Central memory CD8-positive, alpha-beta T cell (primary cell): ENCODE data around the gene TTYH1.

Experiments used
- ATAC-seq: fragments of 150-1000 bp; cut with Tn5 transposase; replicated peaks from 2 replicates; pipeline ENCODE4 v1.10.0; 2022; ENCODE audit warnings: mild to moderate bottlenecking, moderate FRiP score, moderate number of reproducible peaks; ENCODE audit not compliant: poor library complexity, severe bottlenecking; ENCODE audit errors: extremely low read depth
- DNase-seq, 2 donors: peaks; one replicate each; pipeline ENCODE4 v3.0.0; 2021; ENCODE audit warnings: low spot score in 2 of 2
- H3K27ac Mint-ChIP-seq: one replicate; pipeline ENCODE4 v1.8.0; 2022; ENCODE audit warnings: low read depth, mild to moderate bottlenecking, moderate library complexity, mixed read lengths
- H3K27me3 Mint-ChIP-seq: one replicate; pipeline ENCODE4 v1.8.0; 2022; ENCODE audit warnings: mixed read lengths
- H3K36me3 Mint-ChIP-seq: one replicate; pipeline ENCODE4 v1.8.0; 2022; ENCODE audit warnings: mild to moderate bottlenecking, moderate library complexity, mixed read lengths; ENCODE audit not compliant: insufficient read depth
- H3K4me1 Mint-ChIP-seq: one replicate; pipeline ENCODE4 v1.8.0; 2022; ENCODE audit warnings: mixed read lengths
- H3K4me3 Mint-ChIP-seq: one replicate; pipeline ENCODE4 v1.8.0; 2022; ENCODE audit warnings: mild to moderate bottlenecking, moderate library complexity, mixed read lengths
- H3K9me3 Mint-ChIP-seq: one replicate; pipeline ENCODE4 v1.8.0; 2022; ENCODE audit warnings: mixed read lengths

The TTYH1 gene

GRCh38 chr19:54420068-54420382 lies 4.8 kb downstream of the TTYH1 start:
- ATAC-seq = no peak

GRCh38 chr19:54420383-54421168 lies 5.3 kb downstream of the TTYH1 start:
- H3K27ac Mint-ChIP-seq = no peak overlapping the region
- no peak for ATAC-seq
- H3K9me3 Mint-ChIP-seq = no peaks in the 10 kb centered on the region
- peaks cover 1% of the 10 kb centered on the region for H3K36me3 Mint-ChIP-seq
- no peak overlapping the region for H3K4me3 Mint-ChIP-seq
- DNase-seq = no peak
- peaks cover 53% of the 10 kb centered on the region for H3K27me3 Mint-ChIP-seq
- peaks cover 15% of the 10 kb centered on the region for H3K4me1 Mint-ChIP-seq

More at GRCh38 chr19:54420068-54420382, 4.8 kb downstream of the TTYH1 start:
- Mint-ChIP-seq H3K4me3 (no peak overlapping the region), H3K36me3 (peaks cover 1% of the 10 kb centered on the region), H3K9me3 (no peaks in the 10 kb centered on the region), H3K4me1 (peaks cover 15% of the 10 kb centered on the region), H3K27ac (no peak overlapping the region), H3K27me3 (peaks cover 48% of the 10 kb centered on the region)
- DNase-seq = no peak

- H3K27me3 Mint-ChIP-seq = peaks cover 59% of the 10 kb centered on the region
- H3K27ac Mint-ChIP-seq = no peak overlapping the region
- no peaks in the 10 kb centered on the region for H3K9me3 Mint-ChIP-seq
- no peak for ATAC-seq
- H3K4me1 Mint-ChIP-seq = peaks cover 15% of the 10 kb centered on the region
- H3K4me3 Mint-ChIP-seq = no peak overlapping the region
- DNase-seq = no peak
- peaks cover 1% of the 10 kb centered on the region for H3K36me3 Mint-ChIP-seq
Observed at GRCh38 chr19:54421169-54421516, 5.9 kb downstream of the TTYH1 start.

- Mint-ChIP-seq H3K9me3 (no peaks in the 10 kb centered on the region), H3K27me3 (peaks cover 63% of the 10 kb centered on the region), H3K4me1 (peaks cover 15% of the 10 kb centered on the region), H3K4me3 (no peak overlapping the region), H3K36me3 (peaks cover 1% of the 10 kb centered on the region), H3K27ac (no peak overlapping the region)
- ATAC-seq (no peak), DNase-seq (no peak)
Observed at GRCh38 chr19:54421521-54421920, 6.3 kb downstream of the TTYH1 start.

- DNase-seq (no peak), ATAC-seq (no peak)
- Mint-ChIP-seq H3K4me3 (no peak overlapping the region), H3K9me3 (no peaks in the 10 kb centered on the region), H3K27me3 (peaks cover 60% of the 10 kb centered on the region), H3K4me1 (peaks cover 14% of the 10 kb centered on the region), H3K27ac (no peak overlapping the region), H3K36me3 (peaks cover 1% of the 10 kb centered on the region)
Observed at GRCh38 chr19:54422136-54422535, 6.9 kb downstream of the TTYH1 start.

- peaks cover 51% of the 10 kb centered on the region for H3K27me3 Mint-ChIP-seq
- peaks cover 3% of the 10 kb centered on the region for H3K4me1 Mint-ChIP-seq
- no peak overlapping the region for H3K27ac Mint-ChIP-seq
Observed at GRCh38 chr19:54424201-54424600, 8.9 kb downstream of the TTYH1 start.

GRCh38 chr19:54424660-54425381 lies 9.6 kb downstream of the TTYH1 start:
- Mint-ChIP-seq H3K27me3 (peaks cover 57% of the 10 kb centered on the region), H3K27ac (no peak overlapping the region)

More at GRCh38 chr19:54424201-54424600, 8.9 kb downstream of the TTYH1 start:
- Mint-ChIP-seq H3K9me3 (no peaks in the 10 kb centered on the region), H3K4me3 (no peak overlapping the region), H3K36me3 (peaks cover 1% of the 10 kb centered on the region)
- DNase-seq (no peak), ATAC-seq (no peak)

GRCh38 chr19:54425382-54425723 lies 10.1 kb downstream of the TTYH1 start:
- Mint-ChIP-seq H3K27me3 (peaks cover 58% of the 10 kb centered on the region), H3K27ac (no peak overlapping the region), H3K4me3 (no peak overlapping the region), H3K9me3 (no peaks in the 10 kb centered on the region), H3K4me1 (peaks cover 7% of the 10 kb centered on the region), H3K36me3 (peaks cover 1% of the 10 kb centered on the region)
- ATAC-seq (no peak), DNase-seq (no peak)

More at GRCh38 chr19:54424660-54425381, 9.6 kb downstream of the TTYH1 start:
- peaks cover 7% of the 10 kb centered on the region for H3K4me1 Mint-ChIP-seq
- no peak overlapping the region for H3K4me3 Mint-ChIP-seq
- ATAC-seq (no peak), DNase-seq (no peak)
- peaks cover 1% of the 10 kb centered on the region for H3K36me3 Mint-ChIP-seq
- H3K9me3 Mint-ChIP-seq = no peaks in the 10 kb centered on the region

GRCh38 chr19:54426291-54426931 lies 11.1 kb downstream of the TTYH1 start:
- Mint-ChIP-seq H3K4me3 (no peak overlapping the region), H3K36me3 (peaks cover 1% of the 10 kb centered on the region), H3K4me1 (peaks cover 12% of the 10 kb centered on the region), H3K9me3 (no peaks in the 10 kb centered on the region), H3K27ac (no peak overlapping the region), H3K27me3 (peaks cover 63% of the 10 kb centered on the region)
- no peak for DNase-seq
- ATAC-seq = no peak

GRCh38 chr19:54427586-54427985 lies 12.3 kb downstream of the TTYH1 start:
- DNase-seq (no peak), ATAC-seq (no peak)
- Mint-ChIP-seq H3K4me1 (peaks cover 13% of the 10 kb centered on the region), H3K27me3 (peaks cover 63% of the 10 kb centered on the region), H3K9me3 (no peaks in the 10 kb centered on the region), H3K27ac (no peak overlapping the region), H3K4me3 (no peak overlapping the region), H3K36me3 (peaks cover under 1% of the 10 kb centered on the region)

GRCh38 chr19:54428323-54429175 lies 13.3 kb downstream of the TTYH1 start:
- peaks cover 13% of the 10 kb centered on the region for H3K4me1 Mint-ChIP-seq
- no peaks in the 10 kb centered on the region for H3K9me3 Mint-ChIP-seq
- no peaks in the 10 kb centered on the region for H3K36me3 Mint-ChIP-seq

GRCh38 chr19:54429176-54429495 lies 13.9 kb downstream of the TTYH1 start:
- Mint-ChIP-seq H3K4me3 (peak overlapping the region; percentile 37), H3K27ac (no peak overlapping the region)

More at GRCh38 chr19:54428323-54429175, 13.3 kb downstream of the TTYH1 start:
- peaks cover 53% of the 10 kb centered on the region for H3K27me3 Mint-ChIP-seq
- no peak overlapping the region for H3K4me3 Mint-ChIP-seq
- no peak overlapping the region for H3K27ac Mint-ChIP-seq
- no peak for ATAC-seq
- no peak for DNase-seq

More at GRCh38 chr19:54429176-54429495, 13.9 kb downstream of the TTYH1 start:
- ATAC-seq (no peak), DNase-seq (no peak)
- Mint-ChIP-seq H3K9me3 (no peaks in the 10 kb centered on the region), H3K36me3 (no peaks in the 10 kb centered on the region), H3K4me1 (peaks cover 17% of the 10 kb centered on the region), H3K27me3 (peaks cover 48% of the 10 kb centered on the region)
